ENCODE results near the gene EPB41L5.

Gene EPB41L5

DNA sequence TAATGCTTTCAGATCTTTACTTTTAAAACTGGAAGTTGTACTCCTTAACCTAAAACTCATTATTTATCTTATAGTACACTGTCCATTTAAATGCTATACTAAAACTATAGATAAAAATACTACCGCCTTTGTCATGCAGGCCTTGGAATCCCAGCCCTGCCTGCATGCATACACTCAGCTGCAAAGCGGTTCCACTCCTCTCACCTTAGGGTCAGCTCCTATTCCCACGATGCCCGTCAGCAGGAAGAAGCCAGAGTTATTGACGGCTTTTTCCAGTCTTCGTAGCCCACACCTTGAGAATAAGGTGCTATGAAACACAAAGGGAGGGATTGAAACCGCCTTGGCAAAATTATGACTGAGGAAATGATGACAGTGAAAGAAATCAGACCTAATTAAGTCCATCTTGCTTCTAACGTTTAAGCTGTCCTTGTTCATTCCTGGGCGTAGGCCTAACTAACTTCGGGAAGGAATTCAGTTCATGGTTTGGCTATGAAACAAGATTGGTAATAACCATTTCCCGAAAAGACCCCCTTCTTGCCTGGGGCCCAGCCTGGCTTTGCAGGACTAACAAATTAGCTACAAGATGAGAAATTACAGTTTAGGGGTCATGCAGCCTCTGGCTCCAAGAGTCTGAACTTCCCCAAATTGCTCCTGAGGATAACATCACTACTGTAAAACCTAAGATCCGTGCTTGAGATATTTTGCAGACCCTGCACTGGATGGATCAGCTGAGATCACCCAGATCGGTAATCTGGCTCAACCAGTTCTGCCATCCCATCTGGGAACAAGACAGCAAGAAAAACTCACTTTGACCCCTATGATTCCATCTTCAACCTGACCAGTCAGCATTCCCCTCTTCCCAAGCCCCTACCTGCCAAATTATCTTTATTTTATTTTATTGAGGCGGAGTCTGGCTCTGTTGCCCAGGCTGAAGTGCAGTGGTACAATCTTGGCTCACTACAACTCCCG, 17.1 kb downstream of the EPB41L5 start:
- no peak overlapping the region for H3K4me3 ChIP-seq (ENCODE audit: low read depth, low read length)
- DNase-seq (ENCODE audit: low read depth), result no peak
- TF ChIP-seq, protein P1, sequence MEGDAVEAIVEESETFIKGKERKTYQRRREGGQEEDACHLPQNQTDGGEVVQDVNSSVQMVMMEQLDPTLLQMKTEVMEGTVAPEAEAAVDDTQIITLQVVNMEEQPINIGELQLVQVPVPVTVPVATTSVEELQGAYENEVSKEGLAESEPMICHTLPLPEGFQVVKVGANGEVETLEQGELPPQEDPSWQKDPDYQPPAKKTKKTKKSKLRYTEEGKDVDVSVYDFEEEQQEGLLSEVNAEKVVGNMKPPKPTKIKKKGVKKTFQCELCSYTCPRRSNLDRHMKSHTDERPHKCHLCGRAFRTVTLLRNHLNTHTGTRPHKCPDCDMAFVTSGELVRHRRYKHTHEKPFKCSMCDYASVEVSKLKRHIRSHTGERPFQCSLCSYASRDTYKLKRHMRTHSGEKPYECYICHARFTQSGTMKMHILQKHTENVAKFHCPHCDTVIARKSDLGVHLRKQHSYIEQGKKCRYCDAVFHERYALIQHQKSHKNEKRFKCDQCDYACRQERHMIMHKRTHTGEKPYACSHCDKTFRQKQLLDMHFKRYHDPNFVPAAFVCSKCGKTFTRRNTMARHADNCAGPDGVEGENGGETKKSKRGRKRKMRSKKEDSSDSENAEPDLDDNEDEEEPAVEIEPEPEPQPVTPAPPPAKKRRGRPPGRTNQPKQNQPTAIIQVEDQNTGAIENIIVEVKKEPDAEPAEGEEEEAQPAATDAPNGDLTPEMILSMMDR (IDR thresholded peaks at IDR 0.05; ENCODE audit: low read depth, low read length, missing control alignments), result no peak

DNA sequence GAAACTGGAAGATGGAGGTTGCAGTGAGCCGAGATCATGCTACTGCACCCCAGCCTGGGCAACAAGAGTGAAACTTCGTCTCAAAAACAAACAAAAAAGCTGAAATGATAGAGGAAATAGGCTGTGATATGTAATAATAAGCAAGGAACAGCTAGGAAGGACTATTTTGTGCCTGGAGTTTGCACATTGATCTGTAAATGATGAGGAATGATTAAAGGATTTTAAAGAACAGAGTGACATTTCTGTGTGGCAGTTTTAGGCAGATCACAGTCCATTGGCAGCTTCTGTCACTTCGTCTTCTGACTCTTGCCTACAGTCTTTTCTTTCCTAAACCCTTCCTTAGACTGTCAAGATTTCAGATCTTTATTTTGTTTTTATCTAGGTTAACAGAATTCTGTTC, 19.4 kb downstream of the EPB41L5 start:
- H3K4me3 ChIP-seq (ENCODE audit: low read depth, low read length), result no peak overlapping the region
- TF ChIP-seq, protein P1 (IDR thresholded peaks at IDR 0.05; ENCODE audit: low read depth, low read length, missing control alignments), result no peak
- no peak for DNase-seq (ENCODE audit: low read depth)

DNA sequence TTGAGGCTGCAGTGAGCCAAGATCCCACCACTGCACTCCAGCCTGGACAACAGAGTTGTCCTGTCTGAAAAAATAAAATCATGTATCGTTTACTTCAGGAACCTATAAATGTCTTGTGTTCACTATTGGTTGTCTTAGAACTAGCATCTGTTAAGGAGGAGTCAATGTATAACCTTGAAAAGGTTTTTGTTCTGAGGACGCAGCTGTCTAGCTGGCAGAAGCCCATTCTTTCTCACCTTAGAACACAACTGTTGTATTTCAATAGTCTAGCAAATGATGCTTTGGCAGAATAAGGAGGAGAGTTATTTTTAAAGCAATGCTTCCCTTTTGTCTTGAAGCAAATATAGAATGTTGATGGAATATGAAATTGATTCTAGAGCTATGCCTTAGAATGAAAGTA, 21.1 kb downstream of the EPB41L5 start:
- no peak for DNase-seq (ENCODE audit: low read depth)
- TF ChIP-seq, protein P1 (IDR thresholded peaks at IDR 0.05; ENCODE audit: low read depth, low read length, missing control alignments), result no peak
- H3K4me3 ChIP-seq (ENCODE audit: low read depth, low read length), result no peak overlapping the region

DNA sequence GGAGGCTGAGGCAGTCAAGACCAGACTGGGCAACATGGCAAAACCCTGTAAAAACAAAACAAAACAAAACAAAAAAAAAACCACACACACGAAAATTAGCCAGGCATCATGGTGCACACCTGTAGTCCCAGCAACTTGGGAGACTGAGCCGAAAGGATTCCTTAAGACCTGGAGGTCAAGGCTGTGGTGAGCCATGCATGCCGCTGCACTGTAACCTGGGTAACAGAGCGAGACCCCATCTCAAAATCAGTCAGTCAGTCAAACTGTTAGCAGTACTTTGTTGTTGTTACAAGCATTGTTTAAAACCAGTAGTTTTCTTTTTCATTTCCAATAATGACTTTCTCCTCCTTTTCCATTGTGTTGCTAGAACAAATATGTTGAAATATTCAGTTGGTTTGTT, 21.7 kb downstream of the EPB41L5 start:
- no peak overlapping the region for H3K4me3 ChIP-seq (ENCODE audit: low read depth, low read length)
- DNase-seq (ENCODE audit: low read depth), result no peak
- TF ChIP-seq, protein P1 (IDR thresholded peaks at IDR 0.05; ENCODE audit: low read depth, low read length, missing control alignments), result no peak

DNA sequence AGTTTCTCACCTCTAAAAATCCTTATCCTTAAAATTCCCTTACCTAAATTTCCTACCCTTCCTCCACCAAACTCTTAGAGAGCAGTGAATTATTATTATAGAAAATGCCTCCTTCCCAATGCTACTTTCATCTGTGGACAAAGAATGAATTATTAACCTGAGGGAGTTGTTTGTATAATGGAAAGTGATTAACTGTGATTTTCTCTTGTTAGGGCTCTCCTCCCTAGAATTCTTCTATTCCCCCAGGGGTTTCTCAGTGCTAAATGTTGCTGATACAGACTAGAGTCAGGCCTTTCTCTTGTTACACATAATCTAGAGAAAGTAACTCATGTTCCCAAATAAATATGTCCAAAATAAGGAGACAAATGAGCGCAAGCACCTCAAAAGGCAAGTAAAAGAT, 23.3 kb downstream of the EPB41L5 start:
- DNase-seq (ENCODE audit: low read depth), result no peak
- TF ChIP-seq, protein P1 (IDR thresholded peaks at IDR 0.05; ENCODE audit: low read depth, low read length, missing control alignments), result no peak
- no peak overlapping the region for H3K4me3 ChIP-seq (ENCODE audit: low read depth, low read length)

DNA sequence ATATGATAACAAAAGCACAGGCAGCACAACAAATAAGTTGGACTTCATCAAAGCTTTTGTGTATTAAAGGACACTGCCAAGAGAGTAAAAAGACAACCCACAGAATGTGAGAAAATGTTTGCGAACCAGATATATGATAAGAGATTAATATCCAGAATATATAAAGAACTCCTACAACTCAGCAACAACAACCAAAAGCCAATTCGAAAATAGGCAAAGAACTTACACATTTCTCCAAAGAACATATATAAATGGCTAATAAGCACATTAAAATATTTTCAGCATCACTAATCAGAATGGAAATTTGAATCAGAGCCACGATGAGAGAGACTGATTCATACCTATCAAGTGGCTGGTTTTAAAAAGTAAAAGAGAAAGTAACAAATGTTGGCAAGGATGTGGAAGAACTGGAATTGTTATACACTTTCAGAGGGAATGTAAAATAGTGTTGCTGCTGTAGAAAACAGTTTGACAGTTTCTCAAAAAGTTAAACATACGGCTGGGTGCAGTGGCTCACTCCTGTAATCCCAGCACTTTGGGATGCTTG, 25.2 kb downstream of the EPB41L5 start:
- no peak overlapping the region for H3K4me3 ChIP-seq (ENCODE audit: low read depth, low read length)
- TF ChIP-seq, protein P1 (IDR thresholded peaks at IDR 0.05; ENCODE audit: low read depth, low read length, missing control alignments), result no peak
- DNase-seq (ENCODE audit: low read depth), result no peak

All from GM12864 (cell line).